OCI-M2 (cell line): Measurements from ENCODE around the gene SERGEF.

Source experiments
- DNase-seq: peaks from one replicate; lab custom pipeline; 2025; ENCODE audit not compliant: unreplicated experiment; lab: John Stamatoyannopoulos, UW

SERGEF gene

DNA sequence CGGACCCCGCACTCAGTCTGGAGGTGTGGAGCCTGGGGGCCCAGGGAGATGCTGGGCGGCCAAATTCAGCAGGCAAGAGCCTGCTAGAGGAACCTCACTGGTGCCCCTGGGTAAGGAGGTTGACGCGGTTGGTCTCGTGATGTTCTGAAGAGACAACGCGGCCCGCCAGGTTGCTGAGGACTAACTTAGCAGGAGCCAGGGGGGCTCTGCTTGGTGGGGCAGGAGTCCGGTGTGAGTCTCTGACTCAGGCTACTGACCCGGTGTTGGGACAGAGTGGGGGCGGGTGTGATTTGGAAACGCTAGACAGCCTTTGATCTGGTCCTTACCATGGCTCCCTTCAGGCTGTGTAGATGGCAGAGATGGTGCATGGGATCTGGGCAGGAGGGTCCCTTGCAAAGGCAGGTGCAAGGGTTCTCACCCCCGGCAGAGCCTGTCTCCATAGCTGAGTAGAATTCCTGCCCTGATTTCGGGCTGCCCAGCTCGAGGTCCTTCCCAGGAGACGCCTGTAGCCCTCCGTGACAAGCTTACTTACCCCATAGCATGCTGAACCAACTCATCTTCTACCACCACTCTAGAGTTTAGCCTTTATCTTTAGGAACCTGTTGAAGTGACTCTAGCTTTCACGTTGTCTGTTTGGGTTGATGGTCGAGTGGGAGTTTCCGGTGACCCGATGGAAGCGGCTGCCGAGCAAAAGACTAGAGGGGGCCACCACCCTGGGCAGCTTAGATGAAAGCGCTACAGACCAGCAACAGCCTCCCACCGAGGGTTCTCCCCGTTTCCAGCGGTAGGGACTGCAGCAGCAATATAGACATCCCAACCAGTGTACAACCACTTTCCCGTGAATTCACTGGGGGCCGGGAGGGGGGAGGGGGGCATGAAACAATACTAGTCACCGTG, 239.9 kb downstream of the SERGEF start:
- no peak for DNase-seq

DNA sequence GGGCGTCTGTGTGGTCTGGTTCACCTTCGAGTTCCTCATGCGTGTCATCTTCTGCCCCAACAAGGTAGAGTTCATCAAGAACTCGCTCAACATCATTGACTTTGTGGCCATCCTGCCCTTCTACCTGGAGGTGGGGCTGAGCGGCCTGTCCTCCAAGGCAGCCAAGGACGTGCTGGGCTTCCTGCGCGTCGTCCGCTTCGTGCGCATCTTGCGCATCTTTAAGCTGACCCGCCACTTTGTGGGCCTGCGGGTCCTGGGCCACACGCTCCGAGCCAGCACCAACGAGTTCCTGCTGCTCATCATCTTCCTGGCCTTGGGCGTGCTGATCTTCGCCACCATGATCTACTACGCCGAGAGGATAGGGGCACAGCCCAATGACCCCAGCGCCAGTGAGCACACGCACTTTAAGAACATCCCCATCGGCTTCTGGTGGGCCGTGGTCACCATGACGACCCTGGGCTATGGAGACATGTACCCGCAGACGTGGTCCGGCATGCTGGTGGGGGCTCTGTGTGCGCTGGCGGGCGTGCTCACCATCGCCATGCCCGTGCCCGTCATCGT, 240.9 kb downstream of the SERGEF start:
- no peak for DNase-seq

DNA sequence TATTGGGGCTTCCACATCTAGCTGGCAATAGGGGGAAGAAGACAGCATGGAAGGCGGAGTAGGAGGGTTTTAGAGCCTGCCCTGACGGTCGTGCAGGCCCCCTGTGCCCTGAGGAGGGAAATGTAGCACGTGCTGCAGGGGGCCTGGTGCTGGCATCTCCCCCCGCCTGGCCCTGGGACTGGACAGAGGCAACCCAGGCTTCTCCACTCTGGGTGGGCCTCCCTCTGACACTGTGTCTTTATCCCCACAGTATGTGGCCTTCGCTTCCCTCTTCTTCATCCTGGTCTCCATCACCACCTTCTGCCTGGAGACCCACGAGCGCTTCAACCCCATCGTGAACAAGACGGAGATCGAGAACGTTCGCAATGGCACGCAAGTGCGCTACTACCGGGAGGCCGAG, 241.4 kb downstream of the SERGEF start:
- no peak for DNase-seq

DNA sequence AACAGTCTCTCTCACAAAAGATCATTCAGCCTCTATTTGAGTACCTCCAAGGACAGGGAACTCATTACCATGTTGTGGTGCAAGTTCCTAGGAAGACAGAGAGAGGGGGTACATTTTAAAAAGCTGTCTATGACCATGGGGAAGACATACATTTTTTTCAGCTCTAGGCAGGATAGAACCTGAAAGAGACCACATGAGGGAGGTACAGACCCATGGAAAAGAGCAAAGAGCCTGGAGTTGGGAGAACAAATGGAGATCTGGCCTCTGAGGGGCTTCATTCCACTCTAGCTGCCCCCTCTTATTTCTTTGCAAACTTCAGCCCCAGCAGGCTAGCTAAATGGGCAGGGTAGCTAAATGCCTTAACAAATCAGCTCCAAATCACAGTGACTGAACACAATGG, 241.9 kb downstream of the SERGEF start:
- DNase-seq = no peak

- DNase-seq = no peak
Observed at GRCh38 chr11:17770048-17770652, 242.7 kb downstream of the SERGEF start.

DNA sequence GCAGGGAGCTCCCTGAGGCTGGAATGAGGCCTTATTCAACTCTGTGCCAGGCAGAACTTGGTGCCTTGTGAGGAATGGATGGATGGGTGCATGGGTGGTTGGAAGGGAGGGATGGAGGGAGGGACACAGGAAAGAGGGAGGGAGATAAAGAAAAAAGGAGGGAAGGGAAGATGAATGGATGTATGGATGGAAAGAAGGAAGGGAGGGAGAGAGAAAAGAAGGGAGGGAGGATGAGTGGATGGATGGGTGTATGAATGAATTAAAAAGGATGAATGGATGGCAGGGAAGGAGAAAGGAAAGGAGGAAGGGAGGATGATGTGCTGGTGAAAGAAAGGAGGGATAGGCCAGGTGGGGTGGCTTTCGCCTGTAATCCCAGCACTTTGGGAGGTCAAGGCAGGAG, 243.6 kb downstream of the SERGEF start:
- no peak for DNase-seq

- DNase-seq = no peak
Observed at GRCh38 chr11:17768547-17768946, 244.3 kb downstream of the SERGEF start.

DNA sequence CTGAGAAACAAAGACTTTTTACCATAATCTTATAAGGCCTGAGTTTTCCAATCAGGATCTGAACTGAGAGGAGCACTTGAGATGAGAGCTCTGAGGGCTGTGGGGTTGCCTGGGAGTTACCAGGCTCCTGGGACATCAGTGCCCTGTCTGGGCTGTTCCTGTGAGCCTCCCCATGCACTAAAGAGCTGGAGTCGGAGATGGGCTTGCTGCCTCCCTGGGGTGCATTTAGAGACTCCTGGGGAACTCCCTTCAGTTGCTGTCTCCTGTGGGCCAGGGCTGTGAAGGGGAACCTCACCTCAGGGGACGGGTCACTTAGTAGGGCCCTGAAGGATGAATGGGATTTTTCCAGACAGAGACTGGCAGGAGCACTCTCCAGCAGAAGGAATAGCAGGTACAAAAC, 244.9 kb downstream of the SERGEF start:
- DNase-seq = no peak

- no peak for DNase-seq
Observed at GRCh38 chr11:17767301-17767885, 245.5 kb downstream of the SERGEF start.

- DNase-seq = no peak
Observed at GRCh38 chr11:17766590-17766989, 246.3 kb downstream of the SERGEF start.

DNA sequence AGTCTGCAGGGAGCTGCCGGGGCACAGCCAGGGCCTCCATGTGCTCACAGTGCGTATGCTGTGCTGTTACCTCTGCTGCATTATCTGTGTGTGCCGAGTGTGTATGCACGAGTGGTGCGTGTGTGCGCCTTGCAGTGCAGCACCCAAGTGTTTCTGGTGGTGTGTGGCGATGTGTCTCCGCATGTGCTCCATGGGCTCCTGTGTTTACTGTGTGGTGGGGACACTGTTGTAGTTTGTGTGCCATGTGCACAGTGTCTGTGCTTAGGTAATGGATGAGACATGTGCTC, 246.8 kb downstream of the SERGEF start:
- DNase-seq = no peak

- DNase-seq = no peak
Observed at GRCh38 chr11:17765356-17766072, 247.3 kb downstream of the SERGEF start.

- DNase-seq = no peak
Observed at GRCh38 chr11:17764446-17765218, 248.2 kb downstream of the SERGEF start.

- no peak for DNase-seq
Observed at GRCh38 chr11:17763703-17764102, 249.1 kb downstream of the SERGEF start.

DNA sequence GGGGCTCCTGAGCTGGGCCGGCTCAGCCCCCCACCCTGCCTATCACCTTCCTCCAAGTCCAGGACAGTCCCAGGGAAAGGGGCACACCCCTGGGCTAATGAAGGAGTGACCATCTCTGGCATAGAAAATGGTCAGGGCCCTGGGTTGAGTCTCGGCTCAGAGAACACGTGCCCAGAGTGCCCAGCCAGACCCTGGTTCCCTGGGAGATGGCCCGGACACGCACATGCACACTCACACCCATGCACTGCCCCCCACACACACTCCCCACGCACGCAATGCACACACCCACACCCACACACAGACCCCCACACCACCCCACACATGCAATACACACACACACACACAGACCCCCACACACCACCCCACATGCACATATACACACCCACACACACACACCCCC, 249.6 kb downstream of the SERGEF start:
- DNase-seq = no peak

- no peak for DNase-seq
Observed at GRCh38 chr11:17762309-17762974, 250.4 kb downstream of the SERGEF start.

- DNase-seq = no peak
Observed at GRCh38 chr11:17760102-17761029, 252.5 kb downstream of the SERGEF start.

GRCh38 chr11:17755891-17756290, 257.0 kb downstream of the SERGEF start:
- no peak for DNase-seq

GRCh38 chr11:17753641-17754040, 259.2 kb downstream of the SERGEF start:
- DNase-seq = no peak
